Adrenal gland (tissue), 19 donors: ENCODE measurements around the gene IL10RB. TPM values are rescaled to one million over a fixed set of nuclear protein-coding genes. Genes with fewer than 3 reads are reported as not detected.
A peak's percentile ranks its signal among the peaks of the same experiment; 100 is the strongest.

Experiments used
- DNase-seq, 7 donors: peaks; one replicate each; pipeline ENCODE4 v3.0.0-alpha.2; 2019 to 2020
- H3K27ac ChIP-seq, 5 donors: fragments of 200-600 bp; sonication (generic) in 4 of 5; 1 replicate in 3 of 5; 2 replicates in 2 of 5; pipeline versions ENCODE4 v1.5.1 to v1.8.0; 2016 to 2020; ENCODE audit warnings: mild to moderate bottlenecking in 1 of 5
- H3K27me3 ChIP-seq: fragments of 200-600 bp; 2 replicates; pipeline ENCODE4 v1.8.0; 2021
- H3K36me3 ChIP-seq, 2 donors: fragments of 200-600 bp; replicated peaks in 1 of 2; 1 replicate in 1 of 2; 2 replicates in 1 of 2; pipeline versions ENCODE4 v1.5.1 to v1.8.0; 2018 to 2022
- H3K4me1 ChIP-seq, 2 donors: fragments of 200-600 bp; replicated peaks in 1 of 2; 1 replicate in 1 of 2; 2 replicates in 1 of 2; pipeline versions ENCODE4 v1.5.1 to v1.8.0; 2018 to 2021
- H3K4me3 ChIP-seq, 4 donors: fragments of 200-600 bp; sonication (generic) in 3 of 4; one replicate each; pipeline ENCODE4 v1.5.1; 2016 to 2018
- H3K9me3 ChIP-seq, 3 donors: fragments of 200-600 bp; sonication (generic) in 1 of 3; replicated peaks in 1 of 3; 1 replicate in 2 of 3; 2 replicates in 1 of 3; pipeline versions ENCODE4 v1.5.1 to v1.8.0; 2016 to 2021
- CTCF ChIP-seq, 6 experiments: fragments of 450-650 bp in 4 of 6; fragments of 200-600 bp in 2 of 6; sonication (generic) in 1 of 6; IDR thresholded peaks; 1 replicate in 5 of 6; 2 replicates in 1 of 6; pipeline versions ENCODE4 v1.5.1 to v1.8.0; 2016 to 2021; ENCODE audit warnings: antibody characterized with exemption in 6 of 6, mild to moderate bottlenecking in 2 of 6, moderate library complexity in 1 of 6
- POLR2A ChIP-seq, 2 donors: fragments of 450-650 bp; IDR thresholded peaks; one replicate each; pipeline ENCODE4 v1.6.1; 2017; ENCODE audit warnings: antibody characterized with exemption in 2 of 2, mild to moderate bottlenecking in 2 of 2, moderate library complexity in 1 of 2
- WGBS, 4 donors: extraction: QIAGEN DNeasy Blood & Tissue Kit in 2 of 4; methylation state at CpG; one replicate each; pipeline versions ENCODE4 v1.1.5 to v1.1.7; 2013 to 2017; 5-methylcytosine and 5-hydroxymethylcytosine counted together
- intact Hi-C, 2 donors: fragments of 100-400 bp; cut with DNase I; formaldehyde crosslinking; loops; one replicate each; pipeline versions ENCODE4 v1.14.1 to v1.15.0; 2022 to 2023
- long read RNA-seq, 10 donors: library from polyadenylated mRNA in 3 of 10; unstranded in 2 of 10; stranded (forward) in 1 of 10; transcript quantifications; one replicate each; pipeline ENCODE4 v2.0.0 and lab custom pipeline, GENCODE V29; 2021 to 2026
- polyA plus RNA-seq, 3 donors: library from polyadenylated mRNA; stranded (reverse); fragments of 200-250 nt in 2 of 3; fragments of 350-450 nt in 1 of 3; fragmentation: Illumina TruSeq in 1 of 3; extraction: RNeasy Lipid Tissue Mini Kit (QIAGEN cat#74804) in 1 of 3; gene quantifications; one replicate each; pipeline ENCODE4 v1.2.3, GENCODE V29; 2013 to 2014
- total RNA-seq, 9 donors: library from RNA; depleted of rRNA in 4 of 9; stranded (reverse); fragments of >200 nt in 4 of 9; fragments of 120-200 nt in 1 of 9; fragmentation: NEBNext Ultra II Directional in 1 of 9; extraction: Animal tissue kit (Norgen Biotek cat#: 25700) in 1 of 9; gene quantifications; one replicate each; pipeline versions ENCODE4 v1.1.0 to v1.2.4, GENCODE V29; 2013 to 2023
- donor health status: healthy with polysubstance abuse.
- donor health status: Bipolar disorder and iron deficiency.
- donor health status: DM: yes; HTN: yes; CAD: no.
- donor health status: DM: no; HTN: no; CAD: no.
- donor health status: DM: no; HTN: no; CAD: no.
- donor health status: DM: yes; HTN: yes; CAD: no.

Gene IL10RB
- total RNA-seq (10 to 100 TPM; 21.5 to 55.0 (median 30.1) TPM), polyA plus RNA-seq (10 to 100 TPM; 14.7 to 20.8 (median 14.9) TPM)
- long read RNA-seq, donor 1, transcript IL10RB-201 (7 exons, 1,963 nt): major isoform, 13 of 22 reads
- long read RNA-seq, donor 1, partial matches to known transcripts: 8 of 22 reads
- long read RNA-seq, donor 1, other reads (novel, unspliced or antisense): 0 of 22 reads
- long read RNA-seq, donor 2, transcript IL10RB-201 (7 exons, 1,963 nt): major isoform, 11 of 11 reads
- long read RNA-seq, donor 2, partial matches to known transcripts: 0 of 11 reads
- long read RNA-seq, donor 2, other reads (novel, unspliced or antisense): 0 of 11 reads
- long read RNA-seq, donor 3, transcript IL10RB-201 (7 exons, 1,963 nt): major isoform, 9 of 9 reads
- long read RNA-seq, donor 3, partial matches to known transcripts: 0 of 9 reads
- long read RNA-seq, donor 3, other reads (novel, unspliced or antisense): 0 of 9 reads
- long read RNA-seq, donor 4, transcript IL10RB-201 (7 exons, 1,963 nt): major isoform, 29 of 32 reads
- long read RNA-seq, donor 4, partial matches to known transcripts: 0 of 32 reads
- long read RNA-seq, donor 4, other reads (novel, unspliced or antisense): 2 of 32 reads
- long read RNA-seq, donor 5, transcript IL10RB-201 (7 exons, 1,963 nt): major isoform, 40 of 43 reads
- long read RNA-seq, donor 5, partial matches to known transcripts: 0 of 43 reads
- long read RNA-seq, donor 5, other reads (novel, unspliced or antisense): 2 of 43 reads
- long read RNA-seq, donor 6, transcript IL10RB-201 (7 exons, 1,963 nt): major isoform, 14 of 15 reads
- long read RNA-seq, donor 6, partial matches to known transcripts: 1 of 15 reads
- long read RNA-seq, donor 6, other reads (novel, unspliced or antisense): 0 of 15 reads
- long read RNA-seq, donor 7, transcript IL10RB-201 (7 exons, 1,963 nt): major isoform, 6 of 7 reads
- long read RNA-seq, donor 7, partial matches to known transcripts: 0 of 7 reads
- long read RNA-seq, donor 7, other reads (novel, unspliced or antisense): 0 of 7 reads
- long read RNA-seq, donor 8, transcript IL10RB-201 (7 exons, 1,963 nt): major isoform, 22 of 22 reads
- long read RNA-seq, donor 8, partial matches to known transcripts: 0 of 22 reads
- long read RNA-seq, donor 8, other reads (novel, unspliced or antisense): 0 of 22 reads
- long read RNA-seq, donor 9, transcript IL10RB-201 (7 exons, 1,963 nt): major isoform, 10 of 10 reads
- long read RNA-seq, donor 9, partial matches to known transcripts: 0 of 10 reads
- long read RNA-seq, donor 9, other reads (novel, unspliced or antisense): 0 of 10 reads
- long read RNA-seq, donor 10, partial matches to known transcripts: 0 of 5 reads
- long read RNA-seq, donor 10, other reads (novel, unspliced or antisense): 0 of 5 reads

- H3K27ac ChIP-seq: peak within 1 kb of the TSS; percentile 14 to 93 (median 58)
- no peaks in the 10 kb centered on the region for H3K27me3 ChIP-seq
- TF ChIP-seq POLR2A (IDR thresholded peaks at IDR 0.05) (peak; percentile 26 to 28), CTCF (IDR thresholded peaks at IDR 0.05) (no peak)
- WGBS, 4 donors: 0 to 1% (median 1%) methylated on average over 18 to 60 of the region's 60 CpGs
- H3K36me3 ChIP-seq: peaks cover 0 to 16% of the 10 kb centered on the region in 2 donors
- H3K4me3 ChIP-seq: peak within 1 kb of the TSS in 3 of 4 donors; percentile 50 to 97 (median 75)
- no peaks in the 10 kb centered on the region for H3K9me3 ChIP-seq
- intact Hi-C loops: no loop called here
- peaks cover 0 to 14% of the 10 kb centered on the region in 2 donors for H3K4me1 ChIP-seq
- peak; percentile 56 to 76 (median 73) for DNase-seq
Observed at GRCh38 chr21:33266050-33266788, at the start of gene IL10RB. Gene IL10RB, plus strand, starts transcription at chr21:33266367. Its CDS starts 99 bp downstream, at chr21:33266466.

DNA sequence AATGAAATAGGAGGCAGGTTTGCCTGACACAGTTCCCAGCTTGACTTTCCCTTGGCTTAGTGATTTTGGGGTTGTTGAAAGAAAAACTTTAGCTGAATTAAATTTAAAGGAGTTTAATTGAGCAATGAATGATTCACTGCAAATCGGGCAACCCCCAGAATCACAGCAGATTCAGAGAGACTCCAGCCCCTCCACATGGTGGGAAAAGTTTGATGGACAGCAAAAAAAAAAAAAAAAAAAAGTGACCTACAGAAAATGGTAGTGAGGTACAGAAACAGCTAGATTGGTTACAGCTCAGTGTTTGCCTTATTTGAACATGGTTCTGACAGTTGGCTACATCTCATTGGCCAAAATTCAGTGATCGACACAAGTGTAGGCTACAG is 49.0 kb upstream of the IL10RB start:
- TF ChIP-seq CTCF (IDR thresholded peaks at IDR 0.05) (no peak), POLR2A (IDR thresholded peaks at IDR 0.05) (no peak)
- Histone ChIP-seq H3K27me3 (no peaks in the 10 kb centered on the region), H3K27ac (no peak overlapping the region), H3K36me3 (no peaks in the 10 kb centered on the region), H3K9me3 (no peaks in the 10 kb centered on the region), H3K4me3 (no peak overlapping the region), H3K4me1 (peaks cover 3 to 4% of the 10 kb centered on the region in 2 donors)
- WGBS, 4 donors: 79 to 89% (median 87%) methylated on average over 2 of the region's 2 CpGs
- intact Hi-C loops: no loop called here
- DNase-seq: no peak

- TF ChIP-seq POLR2A (IDR thresholded peaks at IDR 0.05) (no peak), CTCF (IDR thresholded peaks at IDR 0.05) (no peak)
Observed at GRCh38 chr21:33219300-33219699, 46.9 kb upstream of the IL10RB start.

More at GRCh38 chr21:33219300-33219699, 46.9 kb upstream of the IL10RB start:
- Histone ChIP-seq H3K27me3 (no peaks in the 10 kb centered on the region), H3K27ac (no peak overlapping the region), H3K9me3 (no peaks in the 10 kb centered on the region), H3K4me3 (no peak overlapping the region), H3K36me3 (no peaks in the 10 kb centered on the region), H3K4me1 (peaks cover 0 to 4% of the 10 kb centered on the region in 2 donors)
- WGBS, 4 donors: 47 to 63% (median 53%) methylated on average over 3 of the region's 3 CpGs
- no peak for DNase-seq
- intact Hi-C loops: no loop called here
